Stomach smooth muscle (tissue), 2 donors: ENCODE data around the gene FSTL3.
"Not testable (repeated sequence)": the region's sequence is repeated elsewhere in the genome, so short reads cannot be mapped to it uniquely, and the experiment has no call there.

Experiments
- H3K27ac ChIP-seq: one replicate; pipeline ENCODE4 v1.7.0; 2013; ENCODE audit warnings: mild to moderate bottlenecking, low read length, inconsistent platforms
- H3K27me3 ChIP-seq, 2 donors: one replicate each; pipeline ENCODE4 v1.7.0; 2013; ENCODE audit warnings: low read length in 2 of 2; ENCODE audit not compliant: insufficient read depth in 2 of 2, control insufficient read depth in 1 of 2
- H3K36me3 ChIP-seq, 2 donors: one replicate each; pipeline ENCODE4 v1.7.0; 2013; ENCODE audit warnings: low read length in 2 of 2; ENCODE audit not compliant: control insufficient read depth in 2 of 2, insufficient read depth in 2 of 2
- H3K4me1 ChIP-seq: one replicate; pipeline ENCODE4 v1.7.0; 2013; ENCODE audit warnings: low read length; ENCODE audit not compliant: control insufficient read depth, insufficient read depth
- H3K4me3 ChIP-seq, 2 donors: one replicate each; pipeline ENCODE4 v1.7.0; 2013; ENCODE audit warnings: low read length in 2 of 2
- H3K9ac ChIP-seq, 2 donors: one replicate each; pipeline ENCODE4 v1.7.0; 2013; ENCODE audit warnings: low read length in 2 of 2, mild to moderate bottlenecking in 1 of 2
- H3K9me3 ChIP-seq, 2 donors: one replicate each; pipeline ENCODE4 v1.7.0; 2013; ENCODE audit warnings: low read length in 2 of 2; ENCODE audit not compliant: control insufficient read depth in 2 of 2
- donor health status: healthy.
- donor health status: Pancreatic carcinoma.

FSTL3 gene

DNA sequence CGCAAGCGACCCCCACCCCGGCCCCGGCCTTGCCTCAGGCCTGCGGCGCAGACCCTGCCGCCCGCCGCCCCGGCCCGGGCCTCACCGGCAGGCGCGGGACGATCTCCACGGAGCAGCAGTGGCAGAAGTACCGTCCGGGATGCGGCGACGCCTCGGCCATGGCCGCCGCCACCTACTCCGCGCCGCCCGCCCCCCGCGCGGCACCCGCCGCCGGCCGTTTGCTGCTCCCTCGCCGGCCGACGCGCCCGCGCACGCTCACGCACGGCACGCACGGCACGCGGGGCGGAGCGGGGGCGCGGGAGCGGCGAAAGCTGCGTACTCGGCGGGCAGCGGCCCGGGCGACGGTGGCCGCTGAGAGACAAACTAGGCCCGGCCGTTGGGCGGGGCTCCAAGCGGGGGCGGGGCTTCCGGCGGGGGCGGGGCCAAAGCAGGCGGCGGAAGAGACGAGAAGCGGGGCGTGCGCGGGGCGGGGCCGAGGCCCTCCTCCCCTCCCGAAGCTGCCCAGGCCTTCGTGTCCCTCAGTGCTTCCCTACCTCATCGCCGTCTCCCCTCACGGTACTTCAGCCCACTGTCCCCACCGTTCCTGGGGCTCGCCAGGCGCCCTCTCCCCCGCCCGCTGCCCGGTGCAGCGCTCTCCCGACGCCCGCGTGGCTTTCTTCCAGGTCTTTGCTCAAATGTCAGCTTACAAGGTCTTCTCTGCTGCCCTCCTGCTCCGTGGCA lies 13.1 kb upstream of the FSTL3 start, which contains the start of gene RNF126:
TSS of gene RNF126 (minus strand) at position 253 of the 720 bp plus-strand sequence. CDS start at position 160, 93 bp downstream.
- Histone ChIP-seq H3K27ac (peak within 1 kb of the TSS; percentile 90), H3K27me3 (no peaks in the 10 kb centered on the region), H3K9ac (peak within 1 kb of the TSS; percentile 80 to 84), H3K4me1 (peaks cover 52% of the 10 kb centered on the region), H3K36me3 (no peaks in the 10 kb centered on the region), H3K9me3 (no peaks in the 10 kb centered on the region), H3K4me3 (peak within 1 kb of the TSS; percentile 76 to 81)

DNA sequence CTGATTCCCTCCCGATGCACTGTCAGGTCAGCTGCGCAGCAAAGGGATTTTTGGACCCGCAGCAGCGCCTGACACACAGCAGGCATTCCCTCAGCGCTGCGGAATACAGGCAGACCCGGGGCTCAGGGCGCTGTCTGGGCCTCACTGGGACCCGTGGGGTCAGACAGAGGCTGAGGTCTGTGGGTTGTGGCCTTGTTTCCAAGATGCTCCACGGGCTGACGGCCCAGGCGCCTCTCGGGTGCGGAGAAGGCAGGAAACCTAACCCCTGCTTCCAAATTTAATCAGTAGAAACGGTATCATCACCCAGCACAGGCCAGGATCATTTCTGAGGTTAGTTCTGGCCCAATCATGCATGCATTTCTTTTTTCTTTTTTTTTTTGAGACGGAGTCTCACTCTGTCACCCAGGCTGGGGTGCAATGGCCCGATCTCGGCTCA lies 12.5 kb upstream of the FSTL3 start:
- Histone ChIP-seq H3K4me3 (peak overlapping the region; percentile 76 to 81), H3K27me3 (no peaks in the 10 kb centered on the region), H3K4me1 (peaks cover 46% of the 10 kb centered on the region), H3K27ac (peak overlapping the region; percentile 90), H3K9me3 (no peaks in the 10 kb centered on the region), H3K9ac (peak overlapping the region; percentile 76 to 84), H3K36me3 (no peaks in the 10 kb centered on the region)

DNA sequence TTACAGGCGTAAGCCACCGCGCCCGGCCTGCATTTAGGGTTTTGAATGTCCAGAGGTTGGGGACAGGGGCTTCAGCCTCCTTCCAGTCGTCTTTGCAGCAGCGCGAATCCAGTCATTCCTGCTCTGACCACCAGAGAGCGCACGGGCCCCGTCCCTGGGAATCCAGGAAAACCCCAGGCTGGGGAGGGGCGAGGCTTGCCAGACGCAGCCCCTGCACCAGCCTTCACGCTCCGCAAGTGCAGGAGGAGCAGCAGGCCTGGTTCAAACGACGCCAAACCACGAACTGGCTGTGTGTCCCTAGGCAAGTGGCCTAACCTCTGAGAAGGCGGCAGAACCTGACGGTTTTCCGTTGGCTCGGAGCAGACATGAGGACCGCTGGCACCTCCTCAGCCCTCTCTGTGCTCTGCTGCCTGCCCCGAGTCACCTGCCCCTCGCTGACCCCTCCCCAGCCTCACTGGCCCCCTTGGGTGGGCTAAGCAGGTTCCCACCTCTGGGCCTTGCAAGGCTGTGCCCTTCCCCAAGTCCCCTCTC lies 11.2 kb upstream of the FSTL3 start:
- H3K4me1 ChIP-seq, result peaks cover 39% of the 10 kb centered on the region
- no peaks in the 10 kb centered on the region for H3K36me3 ChIP-seq
- H3K4me3 ChIP-seq, result peak overlapping the region in 1 of 2 donors; percentile 71
- no peak overlapping the region for H3K27ac ChIP-seq
- H3K27me3 ChIP-seq, result no peaks in the 10 kb centered on the region
- no peak overlapping the region for H3K9ac ChIP-seq
- H3K9me3 ChIP-seq, result no peaks in the 10 kb centered on the region

DNA sequence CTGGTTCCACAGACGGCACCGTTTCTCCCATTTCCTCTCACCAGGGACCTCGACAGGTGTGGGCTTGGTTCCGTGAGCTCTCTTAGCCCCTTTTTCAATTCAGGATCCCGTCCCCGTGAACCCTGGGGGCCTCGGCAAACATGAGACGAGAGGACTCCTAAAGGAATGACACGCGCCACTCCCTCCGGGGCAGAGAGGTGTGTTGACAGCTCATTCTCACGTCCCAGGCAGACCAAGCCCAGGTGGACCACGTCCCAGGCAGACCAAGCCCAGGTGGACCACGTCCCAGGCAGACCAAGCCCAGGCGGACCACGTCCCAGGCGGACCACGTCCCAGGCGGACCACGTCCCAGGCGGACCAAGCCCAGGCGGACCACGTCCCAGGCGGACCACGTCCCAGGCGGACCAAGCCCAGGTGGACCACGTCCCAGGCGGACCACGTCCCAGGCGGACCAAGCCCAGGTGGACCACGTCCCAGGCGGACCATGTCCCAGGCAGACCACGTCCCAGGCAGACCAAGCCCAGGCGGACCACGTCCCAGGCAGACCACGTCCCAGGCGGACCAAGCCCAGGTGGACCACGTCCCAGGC lies 9.1 kb upstream of the FSTL3 start:
- peaks cover 18% of the 10 kb centered on the region for H3K4me1 ChIP-seq
- not testable (repeated sequence) for H3K36me3 ChIP-seq, H3K27ac ChIP-seq, H3K9me3 ChIP-seq, H3K27me3 ChIP-seq, H3K9ac ChIP-seq, H3K4me3 ChIP-seq

DNA sequence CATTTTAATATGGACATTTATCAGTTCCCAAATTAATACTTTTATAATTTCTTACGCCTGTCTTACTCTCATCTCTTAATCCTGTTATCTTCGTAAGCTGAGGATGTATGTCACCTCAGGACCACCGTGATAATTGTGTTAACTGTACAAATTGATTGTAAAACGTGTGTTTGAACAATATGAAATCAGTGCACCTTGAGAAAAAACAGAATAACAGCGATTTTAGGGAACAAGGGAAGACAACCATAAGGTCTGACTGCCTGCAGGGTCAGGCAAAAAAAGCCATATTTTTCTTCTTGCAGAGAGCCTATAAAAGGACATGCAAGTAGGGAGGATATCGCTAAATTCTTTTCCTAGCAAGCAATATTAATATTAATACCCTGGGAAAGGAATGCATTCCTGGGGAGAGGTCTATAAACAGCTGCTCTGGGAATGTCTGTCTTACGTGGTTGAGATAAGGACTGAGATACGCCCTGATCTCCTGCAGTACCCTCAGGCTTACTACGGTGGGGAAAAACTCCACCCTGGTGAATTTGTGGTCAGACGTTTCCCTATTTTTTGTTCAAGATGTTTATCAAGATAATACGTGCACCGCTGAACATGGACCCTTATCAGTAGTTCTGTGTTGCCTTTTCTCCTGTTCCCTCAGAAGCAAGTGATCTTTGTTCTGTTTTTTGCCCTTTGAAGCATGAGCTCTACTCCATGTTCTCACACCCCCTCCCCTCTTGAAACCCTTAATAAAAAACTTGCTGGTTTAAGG lies 7.3 kb upstream of the FSTL3 start:
- H3K27me3 ChIP-seq, H3K27ac ChIP-seq, H3K4me3 ChIP-seq, H3K9me3 ChIP-seq, H3K9ac ChIP-seq, H3K4me1 ChIP-seq, H3K36me3 ChIP-seq: not testable (repeated sequence)

DNA sequence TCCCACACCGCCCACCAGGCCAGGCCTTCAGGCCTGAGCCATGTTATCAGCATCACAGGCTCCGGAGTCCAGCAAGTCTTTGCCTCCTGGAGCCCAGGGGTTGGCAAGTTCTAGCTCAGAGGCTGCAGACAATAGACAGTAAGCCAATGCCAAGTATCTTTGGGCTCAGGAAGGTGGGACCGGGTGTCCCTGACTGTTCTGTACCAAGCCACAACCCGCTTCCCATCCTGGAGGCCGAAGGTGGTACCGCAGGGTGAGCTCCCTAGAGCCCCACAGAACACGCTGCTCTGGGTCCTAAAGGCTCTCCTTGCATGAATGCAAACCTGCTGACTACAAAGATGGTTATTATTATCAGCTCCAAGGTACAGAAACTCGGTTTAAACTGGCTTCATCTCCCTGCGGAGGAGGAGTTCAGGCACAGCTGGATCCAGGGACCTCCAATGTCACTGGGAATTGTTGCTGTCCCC lies 5.5 kb upstream of the FSTL3 start:
- H3K4me3 ChIP-seq, result no peak overlapping the region
- no peaks in the 10 kb centered on the region for H3K27me3 ChIP-seq
- H3K9me3 ChIP-seq, result no peaks in the 10 kb centered on the region
- H3K27ac ChIP-seq, result no peak overlapping the region
- peaks cover 6% of the 10 kb centered on the region for H3K4me1 ChIP-seq
- H3K36me3 ChIP-seq, result no peaks in the 10 kb centered on the region
- no peak overlapping the region for H3K9ac ChIP-seq

DNA sequence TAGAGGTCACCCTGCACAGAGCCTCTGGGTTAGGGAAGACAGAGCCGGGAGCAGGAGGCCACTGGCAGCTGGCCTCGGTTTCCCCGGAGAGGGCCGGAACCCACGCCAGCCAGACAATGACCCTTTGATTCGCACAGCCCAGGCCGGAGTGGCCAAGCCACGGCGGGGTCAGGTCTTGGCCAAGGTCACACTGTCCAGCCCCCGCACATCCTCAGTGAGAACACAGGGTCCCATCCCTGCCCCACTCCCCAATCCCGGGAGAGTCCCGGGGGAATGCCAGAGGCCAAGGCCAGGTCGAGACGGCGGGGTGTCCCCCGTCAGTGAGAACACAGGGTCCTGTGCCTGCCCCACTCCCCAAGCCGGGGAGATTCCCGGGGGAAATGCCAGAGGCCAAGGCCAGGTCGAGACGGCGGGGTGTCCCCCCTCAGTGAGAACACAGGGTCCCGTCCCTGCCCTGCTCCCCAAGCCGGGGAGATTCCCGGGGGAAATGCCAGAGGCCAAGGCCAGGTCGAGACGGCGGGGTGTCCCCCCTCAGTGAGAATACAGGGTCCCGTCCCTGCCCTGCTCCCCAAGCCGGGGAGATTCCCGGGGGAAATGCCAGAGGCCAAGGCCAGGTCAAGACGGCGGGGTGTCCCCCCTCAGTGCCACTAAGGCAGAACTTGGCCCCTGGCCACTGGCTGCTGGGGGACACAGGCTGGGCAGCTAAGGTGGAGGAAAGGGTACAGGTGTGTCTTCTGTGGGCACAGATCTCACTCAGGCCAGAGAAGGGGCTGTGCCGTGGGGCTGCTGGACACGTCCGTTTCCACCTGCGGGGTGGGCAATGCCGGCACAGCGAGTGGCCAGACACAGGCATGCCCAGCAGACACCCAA lies 1.7 kb upstream of the FSTL3 start:
- Histone ChIP-seq H3K4me1 (peaks cover 24% of the 10 kb centered on the region), H3K36me3 (peaks cover 0 to 2% of the 10 kb centered on the region in 2 donors), H3K4me3 (no peak overlapping the region), H3K27me3 (peaks cover 0 to 2% of the 10 kb centered on the region in 2 donors), H3K9me3 (no peaks in the 10 kb centered on the region), H3K27ac (no peak overlapping the region), H3K9ac (no peak overlapping the region)

DNA sequence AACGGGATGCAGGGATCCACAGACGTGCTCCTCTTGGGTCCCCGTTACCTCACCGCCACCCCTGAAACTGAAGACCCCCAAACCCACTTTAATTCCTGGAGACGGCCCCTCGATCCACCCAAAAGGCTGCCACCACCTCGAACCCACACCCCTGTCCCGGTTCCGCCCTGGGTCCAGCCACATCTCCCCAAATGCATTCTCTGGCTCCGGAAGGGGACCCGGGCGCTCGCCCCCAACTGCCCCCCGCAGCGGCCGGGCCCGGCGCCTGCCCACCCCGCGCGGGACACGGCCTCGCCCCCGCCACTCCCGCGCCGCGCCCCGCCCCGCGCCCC lies 219 bp upstream of the FSTL3 start:
- H3K36me3 ChIP-seq, result peaks cover 0 to 2% of the 10 kb centered on the region in 2 donors
- H3K4me3 ChIP-seq, result peak overlapping the region in 1 of 2 donors; percentile 83
- H3K4me1 ChIP-seq, result peaks cover 30% of the 10 kb centered on the region
- H3K27ac ChIP-seq, result no peak overlapping the region
- H3K9ac ChIP-seq, result no peak overlapping the region
- peaks cover 0 to 2% of the 10 kb centered on the region in 2 donors for H3K27me3 ChIP-seq
- H3K9me3 ChIP-seq, result no peaks in the 10 kb centered on the region

DNA sequence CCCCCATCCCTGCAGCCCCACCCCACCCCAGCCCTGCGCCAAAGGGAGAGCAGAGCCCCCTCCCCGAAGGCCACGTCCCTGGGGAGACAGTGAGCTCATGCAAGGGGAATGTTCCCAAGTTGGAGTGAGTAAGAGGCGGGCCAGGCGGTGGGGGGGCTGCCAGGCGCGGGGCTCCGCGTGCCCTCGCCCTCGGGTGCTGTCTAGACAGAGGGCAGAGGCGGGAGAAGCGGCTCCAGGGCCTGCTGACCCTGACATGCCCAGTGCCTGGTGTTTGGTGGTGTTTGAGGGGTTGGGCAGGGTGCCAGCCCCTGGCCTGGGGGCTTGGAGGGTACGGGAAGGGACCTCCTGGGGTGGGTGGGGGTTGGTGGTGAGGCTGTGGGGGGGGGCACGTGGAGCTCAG lies 1.0 kb downstream of the FSTL3 start:
- Histone ChIP-seq H3K4me3 (peak overlapping the region; percentile 83 to 98), H3K9me3 (no peaks in the 10 kb centered on the region), H3K27me3 (peaks cover 0 to 2% of the 10 kb centered on the region in 2 donors), H3K36me3 (peaks cover 0 to 2% of the 10 kb centered on the region in 2 donors), H3K4me1 (peaks cover 30% of the 10 kb centered on the region), H3K9ac (peak overlapping the region in 1 of 2 donors; percentile 94), H3K27ac (peak overlapping the region; percentile 77)
